NCI-H2171 treated with DMSO at 0.1 percent for 48 hours (cell line): Measurements from ENCODE around the gene UST.
A peak's percentile ranks its signal among the peaks of the same experiment; 100 is the strongest.
"Not testable (repeated sequence)": the region's sequence is repeated elsewhere in the genome, so short reads cannot be mapped to it uniquely, and the experiment has no call there.

Source experiments
- DNase-seq: peaks from one replicate; lab custom pipeline; 2025; lab: John Stamatoyannopoulos, UW

UST gene

GRCh38 chr6:148869585-148869984 lies 122.8 kb downstream of the UST start:
- DNase-seq: no peak

GRCh38 chr6:148873154-148873553 lies 126.3 kb downstream of the UST start:
- DNase-seq: no peak

- peak; percentile 67 for DNase-seq
Observed at GRCh38 chr6:148873868-148874267, 127.0 kb downstream of the UST start.

GRCh38 chr6:148874698-148875293 lies 128.0 kb downstream of the UST start:
- DNase-seq: peak; percentile 89

- DNase-seq: no peak
Observed at GRCh38 chr6:148878683-148879082, 131.9 kb downstream of the UST start.

- not testable (repeated sequence) for DNase-seq
Observed at GRCh38 chr6:148880742-148881141, 133.9 kb downstream of the UST start.

DNA sequence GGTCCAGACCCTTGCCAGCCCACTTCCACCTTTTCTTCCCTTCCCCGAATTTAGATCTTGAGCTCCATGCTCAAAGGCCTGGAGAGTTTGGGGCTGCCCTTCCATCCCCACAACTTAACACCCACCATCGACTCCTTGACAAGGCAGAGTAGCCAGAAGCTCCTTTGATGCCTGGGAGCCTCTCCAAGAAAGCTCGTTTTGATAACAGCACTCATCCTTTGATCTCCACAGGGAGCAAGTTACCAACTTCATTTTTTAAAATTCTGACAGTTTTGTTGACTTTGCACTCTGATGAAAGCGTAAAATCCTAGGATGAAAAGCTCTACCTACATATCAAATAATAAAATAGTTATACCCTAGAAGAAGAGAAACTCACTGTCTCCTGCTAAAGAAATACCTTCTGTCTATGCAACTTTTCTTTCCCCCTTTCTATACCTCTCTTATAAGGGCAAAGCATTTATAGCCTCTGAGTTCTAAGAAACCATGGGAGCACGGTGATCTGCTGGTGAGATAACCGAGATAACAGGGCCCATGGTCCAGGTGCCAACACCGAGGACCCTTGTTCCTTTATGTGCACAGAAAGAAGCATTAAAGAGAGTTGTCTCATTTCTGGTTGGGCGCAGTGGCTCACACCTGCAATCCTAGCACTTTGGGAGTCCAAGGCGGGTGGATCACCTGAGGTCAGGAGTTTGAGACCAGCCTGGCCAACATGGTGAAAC lies 134.9 kb downstream of the UST start:
- no peak for DNase-seq

- DNase-seq: no peak
Observed at GRCh38 chr6:148883270-148883669, 136.4 kb downstream of the UST start.

- DNase-seq: no peak
Observed at GRCh38 chr6:148884461-148884860, 137.6 kb downstream of the UST start.

DNA sequence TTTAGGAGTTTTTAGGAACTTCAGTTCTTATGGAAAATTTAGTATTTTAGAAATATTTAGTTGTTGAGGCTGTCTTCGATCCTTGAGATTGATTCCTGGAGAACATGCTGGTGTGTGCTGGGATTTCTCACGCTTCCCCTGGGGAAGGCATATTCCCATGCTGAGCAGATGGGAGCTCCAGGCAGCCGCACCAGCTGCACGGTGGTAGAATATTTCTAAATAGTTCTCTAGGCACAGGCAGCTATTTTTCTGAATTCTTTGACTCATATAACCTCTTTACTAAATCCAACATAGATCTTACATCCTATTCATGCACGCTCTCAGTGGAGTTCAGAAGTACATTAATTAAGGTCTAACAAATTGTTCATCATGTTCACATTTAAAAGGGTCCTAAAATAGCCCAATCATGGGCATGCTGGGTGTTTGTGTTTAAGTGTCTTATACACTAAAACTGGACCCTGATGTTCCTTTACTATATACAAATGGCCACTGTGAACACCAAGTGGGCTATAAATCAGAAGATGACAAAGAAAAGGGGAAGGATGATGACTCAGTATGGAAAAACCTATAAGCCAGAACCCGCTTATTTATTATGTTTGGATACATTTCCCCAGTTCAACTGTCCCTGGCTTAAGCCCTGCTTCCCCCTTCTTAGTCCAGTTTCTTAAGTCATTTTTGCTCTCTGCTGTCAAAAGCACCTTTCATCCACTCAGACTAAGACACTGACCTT lies 138.5 kb downstream of the UST start:
- peak; percentile 74 for DNase-seq

DNA sequence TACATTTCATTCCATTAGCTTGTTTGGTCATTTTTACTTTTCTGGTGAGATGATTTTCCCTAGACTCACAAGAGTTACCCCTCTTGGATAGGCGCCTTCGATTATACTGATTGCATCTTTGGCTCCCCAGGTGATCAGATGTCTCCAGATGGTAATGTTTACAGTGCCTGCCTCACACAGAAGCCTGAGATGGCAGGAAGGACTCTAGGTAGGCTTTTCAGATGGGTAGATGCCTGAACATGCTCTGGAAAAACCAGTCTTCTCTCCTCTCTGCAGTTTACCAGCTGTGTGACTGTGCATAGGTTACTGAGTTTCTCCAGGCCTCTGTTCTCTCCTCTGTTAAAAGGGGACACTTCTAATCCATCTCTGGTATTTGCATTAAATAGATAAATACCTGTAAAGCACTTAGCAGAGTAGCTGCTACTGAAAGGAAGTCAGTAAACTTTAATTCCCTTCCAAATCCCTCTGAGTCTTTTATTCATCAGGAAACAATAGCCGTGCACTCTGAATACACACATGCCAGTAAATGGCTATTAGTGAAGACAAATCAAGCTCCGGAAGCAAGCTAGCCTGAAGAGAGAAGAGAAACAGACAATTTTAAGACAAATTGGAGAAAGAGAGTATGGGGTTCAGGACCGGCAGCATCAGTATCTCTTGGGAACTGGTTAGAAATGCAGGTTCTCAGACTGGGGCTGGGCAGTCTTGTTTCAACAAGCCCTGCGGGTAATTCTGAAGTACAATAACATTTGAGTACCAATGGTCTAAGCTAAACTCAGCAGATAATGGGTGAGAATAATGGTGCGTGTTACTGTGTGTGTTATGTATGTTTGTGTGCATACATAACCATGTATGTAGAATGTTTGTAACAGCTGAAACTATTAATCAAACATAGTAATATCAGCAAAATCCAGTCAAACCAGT lies 139.4 kb downstream of the UST start:
- peak; percentile 95 for DNase-seq

- DNase-seq: no peak
Observed at GRCh38 chr6:148887181-148887580, 140.4 kb downstream of the UST start.

DNA sequence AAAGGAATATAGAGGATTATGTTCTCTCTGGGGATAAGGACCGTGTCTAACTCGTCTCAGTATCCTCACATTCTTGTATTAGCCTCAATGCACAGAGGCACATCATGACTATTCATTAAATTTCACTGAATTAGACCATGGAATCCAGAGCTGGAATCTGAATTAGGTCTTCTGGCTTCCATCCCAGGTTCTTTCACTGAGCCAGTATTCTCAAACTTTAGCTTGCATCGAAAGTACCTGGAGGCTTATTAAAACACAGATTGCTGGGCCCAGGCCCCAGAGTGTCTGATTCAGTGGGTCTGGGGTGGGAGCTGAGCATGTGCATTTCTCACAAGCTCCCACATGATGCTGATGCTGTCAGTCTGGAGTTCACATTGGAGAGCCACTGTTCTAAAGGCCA lies 142.0 kb downstream of the UST start:
- DNase-seq: no peak

GRCh38 chr6:148890096-148890495 lies 143.3 kb downstream of the UST start:
- DNase-seq: no peak

GRCh38 chr6:148890652-148891404 lies 144.0 kb downstream of the UST start:
- no peak for DNase-seq

DNA sequence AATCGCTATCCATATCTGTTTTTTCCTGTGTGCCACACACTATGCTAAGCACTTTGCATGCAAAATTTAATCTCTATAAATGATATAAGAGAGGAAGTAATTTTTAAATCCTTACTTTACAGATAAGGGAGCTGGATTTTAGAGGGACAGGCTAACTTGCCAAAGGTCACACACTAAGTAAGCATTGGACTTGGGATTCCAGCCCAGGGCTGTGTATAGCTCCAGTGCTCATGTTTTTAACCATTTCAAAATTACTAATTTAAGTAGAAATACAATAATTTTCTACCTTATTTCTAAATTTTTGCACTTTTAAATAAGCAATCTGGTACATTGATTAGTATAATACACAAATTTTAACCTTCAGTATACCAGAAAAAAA lies 144.6 kb downstream of the UST start:
- DNase-seq: no peak

DNA sequence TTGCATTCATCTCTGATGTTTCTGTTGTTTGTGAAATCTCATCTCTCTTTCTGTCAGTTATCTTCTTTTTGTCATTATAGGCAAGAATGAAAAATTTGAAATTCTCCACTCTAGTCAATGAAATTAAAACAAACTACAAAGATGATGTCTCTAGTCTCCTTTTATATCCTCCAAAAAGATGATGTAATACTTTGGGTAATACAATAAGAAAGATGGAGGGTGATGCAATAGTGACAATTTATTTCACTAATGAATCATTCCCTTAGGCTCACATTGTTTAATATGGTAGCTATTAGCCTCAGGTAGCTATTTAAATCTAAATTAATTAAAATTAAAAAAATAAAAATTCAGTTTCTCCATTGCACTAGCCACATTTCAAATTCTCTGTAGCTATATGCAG lies 145.4 kb downstream of the UST start:
- no peak for DNase-seq

DNA sequence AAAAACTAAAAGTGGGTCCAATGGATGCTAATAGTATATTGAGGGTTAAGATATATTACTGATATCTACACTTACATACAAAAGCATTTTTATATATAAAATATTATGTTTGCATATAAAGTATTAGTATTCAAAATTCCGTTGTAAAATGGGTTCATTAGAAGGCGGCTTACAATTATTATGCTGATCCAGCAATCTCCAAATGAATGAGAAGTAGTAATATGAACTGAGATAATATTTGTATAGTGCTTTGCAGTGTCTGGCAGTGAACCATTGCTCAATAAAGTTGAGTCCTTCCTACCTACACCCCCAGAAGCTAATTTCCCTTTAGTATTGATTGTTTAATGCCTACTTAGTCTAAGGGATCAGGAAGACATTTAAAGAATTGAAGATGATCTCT lies 146.2 kb downstream of the UST start:
- no peak for DNase-seq

DNA sequence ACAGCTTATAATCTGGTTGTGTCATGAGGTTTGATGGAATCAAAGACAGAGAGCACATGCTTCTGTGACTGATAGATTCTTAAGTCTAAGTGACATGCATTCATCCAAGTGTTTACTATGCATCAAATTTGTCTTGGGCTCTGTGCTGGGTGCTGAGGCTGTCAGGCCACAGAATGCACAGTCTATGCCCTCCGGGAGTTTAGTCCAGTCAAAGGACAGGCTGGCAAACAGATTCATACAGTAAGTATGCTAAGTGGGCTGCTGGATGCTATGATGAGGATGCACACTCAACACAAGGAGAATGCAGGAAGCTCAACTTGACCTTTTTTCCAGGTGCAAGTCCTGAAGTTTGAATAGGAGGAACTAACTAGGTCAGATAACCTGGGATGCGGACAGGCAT lies 146.7 kb downstream of the UST start:
- no peak for DNase-seq

DNA sequence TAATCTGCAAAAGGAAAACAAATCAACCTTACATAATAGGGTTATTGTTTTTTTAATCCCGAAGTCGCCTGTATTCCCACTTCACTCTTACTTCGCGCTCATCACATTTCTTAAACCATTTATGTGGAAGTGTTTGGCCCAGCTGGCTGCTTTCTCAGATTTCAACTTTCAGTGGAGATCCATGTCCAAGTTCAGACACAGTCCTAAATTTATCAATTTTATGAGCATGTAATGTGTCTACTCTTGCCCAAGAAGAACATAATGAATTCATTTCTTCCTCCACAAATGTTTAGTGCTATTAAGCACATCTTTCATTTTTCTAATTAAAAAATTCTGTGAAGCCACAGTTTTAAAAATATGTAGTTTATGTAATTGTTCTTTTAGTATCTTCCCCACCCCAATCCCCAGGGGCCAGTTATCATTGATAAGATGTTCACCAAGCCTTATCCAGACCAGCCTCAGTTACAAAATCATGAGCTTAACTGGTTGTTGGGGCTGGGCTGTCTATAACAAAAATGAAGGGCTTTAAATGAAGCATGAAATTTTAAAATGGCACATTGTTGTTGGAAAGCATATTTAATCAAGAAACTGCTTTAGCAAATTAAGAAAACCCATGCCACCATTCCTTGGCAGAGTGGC lies 151.7 kb downstream of the UST start:
- DNase-seq: peak; percentile 85
